ENCODE measurements around the gene PTX4. TPM values are rescaled to one million over a fixed set of nuclear protein-coding genes. Genes with fewer than 3 reads are reported as not detected.

The PTX4 gene
- total RNA-seq, 1 donor from 2014 or later: not detected

DNA sequence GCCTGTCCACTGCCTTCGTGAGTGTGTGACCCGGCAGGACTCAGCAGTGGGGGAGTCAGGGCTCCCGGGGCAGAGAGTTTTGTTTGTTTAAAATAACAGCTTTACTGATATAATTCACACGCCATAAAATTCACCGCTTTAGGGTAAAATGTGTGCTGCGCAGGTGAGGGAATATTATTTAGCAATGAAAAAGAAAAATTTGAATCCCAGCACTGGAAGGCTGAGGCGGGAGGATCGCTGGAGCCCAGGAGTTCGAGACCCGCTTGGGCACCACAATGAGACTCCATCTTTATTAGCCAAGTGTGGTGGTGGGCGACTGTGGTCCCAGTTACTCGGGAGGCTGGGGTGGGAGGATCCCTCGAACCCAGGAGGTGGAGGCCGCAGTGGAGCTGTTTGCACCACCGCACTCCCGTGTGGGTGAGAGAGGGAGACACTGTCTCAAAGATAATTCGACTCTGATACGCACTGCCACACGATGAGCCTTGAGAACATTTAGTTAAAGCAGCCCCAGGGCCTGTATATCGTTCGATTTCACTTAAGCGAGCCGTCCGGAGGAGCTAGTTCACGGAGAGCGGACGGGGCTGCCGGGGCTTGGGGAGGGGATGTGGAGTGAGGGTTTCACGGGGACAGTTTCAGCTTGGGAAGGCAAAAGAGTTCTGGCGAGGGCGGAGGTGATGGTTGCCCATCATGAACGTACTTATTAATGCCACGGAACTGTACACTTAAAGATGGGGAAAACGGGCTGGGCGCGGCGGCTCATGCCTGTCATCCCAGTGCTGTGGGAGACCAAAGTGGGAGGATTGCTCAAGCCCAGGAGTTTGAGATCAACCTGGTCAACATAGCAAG, 14.6 kb upstream of the PTX4 start:
- DNase-seq (ENCODE audit: low spot score): no peak
- intact Hi-C loops (cut with DNase I): no loop called here

GRCh38 chr16:1502092-1503004, 13.6 kb upstream of the PTX4 start:
- intact Hi-C loops (cut with DNase I): no loop called here
- no peak for DNase-seq (ENCODE audit: low spot score)

DNA sequence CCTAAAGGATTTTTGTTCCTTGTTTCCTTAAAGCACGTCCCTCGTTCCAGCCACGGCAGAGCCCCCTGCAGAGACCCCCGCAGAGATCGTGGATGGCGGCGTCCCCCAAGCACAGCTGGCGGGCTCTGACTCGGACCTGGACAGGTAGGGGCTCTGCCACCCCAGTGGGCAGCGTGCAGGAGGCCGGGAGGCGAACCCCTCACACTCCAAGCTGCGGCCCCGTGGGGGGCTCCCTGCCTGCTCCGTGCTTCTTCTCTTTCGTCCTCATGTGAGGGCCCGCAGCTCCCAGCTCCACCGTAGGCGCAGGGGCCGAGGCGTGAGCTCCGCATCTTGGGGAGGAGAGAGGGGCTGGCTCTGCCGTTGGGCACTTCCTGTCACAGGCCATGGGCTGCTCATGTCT, 12.9 kb upstream of the PTX4 start:
- DNase-seq (ENCODE audit: low spot score): no peak
- intact Hi-C loops (cut with DNase I): no loop called here

DNA sequence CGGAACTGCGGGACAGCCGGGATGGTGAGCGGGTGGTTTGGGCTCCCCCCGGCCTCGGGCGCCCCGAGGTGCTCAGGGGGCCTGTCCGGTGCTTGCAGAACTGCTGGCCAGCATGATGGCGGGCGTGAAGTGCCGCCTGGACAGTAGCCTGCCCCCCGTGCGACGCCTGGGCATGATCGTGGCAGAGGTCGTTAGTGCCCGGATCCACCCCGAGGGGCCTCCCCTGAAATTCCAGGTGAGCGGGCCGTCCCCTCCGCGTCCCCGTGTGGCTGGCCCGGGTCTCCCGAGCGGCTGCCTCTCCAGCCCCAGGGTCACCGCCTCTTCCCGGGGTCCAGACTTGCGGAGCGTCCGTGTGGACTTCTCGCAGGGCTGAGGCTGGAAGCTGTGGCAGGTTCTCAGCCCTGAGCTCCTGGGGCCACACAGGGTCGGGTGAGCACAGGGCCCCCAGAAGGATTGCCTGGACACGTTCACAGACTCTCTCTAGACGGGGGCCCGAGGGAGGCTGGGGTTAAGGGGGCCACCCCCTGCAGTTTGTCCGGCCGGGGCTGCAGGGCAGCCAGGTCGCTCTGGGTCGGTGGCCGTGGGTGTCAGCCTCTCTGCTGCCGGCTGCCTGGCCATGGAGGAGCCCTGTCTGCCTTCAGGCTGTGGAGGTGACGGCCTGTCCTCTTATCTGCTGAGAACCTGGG, 11.9 kb upstream of the PTX4 start:
- no peak for DNase-seq (ENCODE audit: low spot score)
- intact Hi-C loops (cut with DNase I): no loop called here

DNA sequence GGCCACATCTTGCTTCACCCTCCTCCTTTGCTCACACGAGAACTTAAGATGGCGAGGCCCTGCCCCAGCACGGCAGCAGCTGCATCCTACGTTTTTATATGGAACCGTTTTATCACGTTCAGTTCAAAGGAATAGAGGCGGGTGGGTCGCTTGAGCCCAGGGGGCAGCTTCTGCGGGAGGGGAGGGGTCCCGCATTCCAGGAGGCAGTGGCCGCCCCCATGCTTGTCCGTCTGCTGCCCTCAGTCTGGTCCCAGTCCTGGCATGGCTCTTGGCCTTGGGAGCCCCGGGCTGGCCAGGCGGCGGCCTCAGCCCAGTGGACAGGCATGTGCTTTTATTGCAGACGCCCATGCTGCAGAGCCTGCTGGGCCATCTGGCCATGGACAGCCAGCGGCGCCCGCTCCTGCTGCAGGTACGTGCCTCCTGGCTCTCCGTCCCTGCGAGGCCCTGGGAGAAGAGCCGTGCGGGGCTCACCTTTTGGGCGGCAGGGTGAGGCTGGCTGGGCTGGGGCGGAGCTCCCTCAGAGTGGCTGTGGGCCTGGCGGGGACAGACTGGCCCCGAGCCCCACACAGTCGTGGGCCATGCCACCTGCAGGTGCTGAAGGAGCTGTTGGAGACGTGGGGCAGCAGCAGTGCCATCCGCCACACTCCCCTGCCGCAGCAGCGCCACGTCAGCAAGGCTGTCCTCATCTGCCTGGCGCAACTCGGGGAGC, 11.2 kb upstream of the PTX4 start:
- DNase-seq (ENCODE audit: low spot score): no peak
- intact Hi-C loops (cut with DNase I): loop anchor here (5.0 to 10.0 kb wide), 2 partner anchors 67 to 115 kb away; partner anchors contain the start of genes CRAMP1 and IFT140

GRCh38 chr16:1498899-1499676, 10.3 kb upstream of the PTX4 start:
- intact Hi-C loops (cut with DNase I): loop anchor here (5.0 to 10.0 kb wide), 2 partner anchors 68 to 116 kb away; partner anchors contain the start of genes CRAMP1 and IFT140
- no peak for DNase-seq (ENCODE audit: low spot score)

DNA sequence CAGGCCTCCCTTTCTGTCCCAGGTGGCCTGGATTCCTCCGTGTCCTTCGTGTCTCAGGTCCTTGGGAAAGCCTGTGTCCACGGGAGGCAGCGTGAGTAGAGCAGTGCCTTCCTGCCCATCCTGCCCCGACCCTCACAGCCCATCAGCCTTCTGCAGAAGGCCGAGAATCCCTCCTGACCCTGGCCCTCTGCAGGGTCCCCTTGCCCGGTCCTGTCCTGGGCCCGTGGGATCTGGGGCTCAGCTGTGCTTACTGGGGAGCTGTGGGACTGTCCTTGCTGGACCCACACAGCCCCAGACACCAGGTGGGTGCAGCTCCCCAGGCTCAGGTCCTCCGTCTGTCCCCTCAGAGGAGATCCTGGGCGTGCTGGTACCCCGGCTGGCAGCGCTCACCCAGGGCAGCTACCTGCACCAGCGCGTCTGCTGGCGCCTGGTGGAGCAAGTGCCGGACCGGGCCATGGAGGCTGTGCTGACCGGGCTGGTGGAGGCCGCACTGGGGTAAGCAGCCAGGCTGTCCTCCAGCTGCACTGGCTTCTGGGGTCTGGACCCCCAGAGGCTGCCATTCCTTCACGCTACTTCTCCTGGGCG, 8.4 kb upstream of the PTX4 start:
- intact Hi-C loops (cut with DNase I): loop anchor here (5.0 to 10.0 kb wide), 2 partner anchors 70 to 118 kb away; partner anchors contain the start of genes CRAMP1 and IFT140

GRCh38 chr16:1496464-1496863, 7.7 kb upstream of the PTX4 start:
- intact Hi-C loops (cut with DNase I): loop anchor here (5.0 to 10.0 kb wide), 2 partner anchors 71 to 118 kb away; partner anchors contain the start of genes CRAMP1 and IFT140
- DNase-seq (ENCODE audit: low spot score): no peak

More for the DNA sequence above, 8.4 kb upstream of the PTX4 start:
- DNase-seq (ENCODE audit: low spot score): no peak

DNA sequence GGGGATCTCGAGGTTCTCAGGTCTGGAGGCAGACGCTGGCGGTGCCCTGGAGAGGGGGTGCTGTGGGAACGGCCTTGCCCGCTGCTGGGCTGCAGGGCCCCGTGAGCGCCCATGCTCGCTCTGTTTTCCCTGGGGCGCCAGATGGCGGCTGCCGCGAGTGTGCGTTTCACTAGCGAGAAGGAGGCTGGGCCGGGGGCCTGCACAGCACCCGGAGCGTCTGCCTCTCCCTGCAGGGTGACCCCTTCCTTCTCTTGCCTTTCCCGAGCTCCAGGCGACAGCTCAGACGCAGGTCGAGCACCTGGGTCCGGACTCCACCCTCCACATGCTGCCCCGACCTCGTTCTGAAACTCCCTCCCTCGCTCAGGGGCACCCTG, 7.1 kb upstream of the PTX4 start:
- DNase-seq (ENCODE audit: low spot score): no peak
- intact Hi-C loops (cut with DNase I): loop anchor here (5.0 to 10.0 kb wide), 2 partner anchors 71 to 119 kb away; partner anchors contain the start of genes CRAMP1 and IFT140

GRCh38 chr16:1495211-1495888, 6.6 kb upstream of the PTX4 start:
- intact Hi-C loops (cut with DNase I): loop anchor here (5.0 to 10.0 kb wide), 2 partner anchors 72 to 119 kb away; partner anchors contain the start of genes CRAMP1 and IFT140
- no peak for DNase-seq (ENCODE audit: low spot score)

DNA sequence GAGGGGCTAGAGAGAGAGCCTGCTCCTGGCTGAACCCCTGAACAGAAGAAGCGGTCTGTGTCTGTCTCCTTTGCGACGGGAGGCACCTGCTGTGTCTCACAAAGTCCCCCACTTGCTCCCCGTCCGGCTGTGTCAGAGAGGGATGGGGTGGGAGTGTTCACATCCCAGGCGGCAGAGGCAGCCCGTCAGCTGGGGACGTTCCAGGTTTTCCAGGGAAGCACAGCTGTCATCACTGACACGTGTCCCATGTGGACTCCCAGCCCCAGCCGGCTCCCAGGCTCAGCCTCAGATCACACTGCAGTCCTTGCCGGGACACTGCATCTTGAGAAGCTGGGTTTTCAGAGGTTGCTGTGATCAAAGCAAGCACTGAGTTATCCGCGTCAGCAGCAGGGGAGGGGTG, 6.0 kb upstream of the PTX4 start:
- DNase-seq (ENCODE audit: low spot score): no peak
- intact Hi-C loops (cut with DNase I): loop anchor here (1.0 to 10.0 kb wide), 4 partner anchors 37 to 120 kb away; partner anchors contain the start of genes CRAMP1, IFT140 and UQCC4

DNA sequence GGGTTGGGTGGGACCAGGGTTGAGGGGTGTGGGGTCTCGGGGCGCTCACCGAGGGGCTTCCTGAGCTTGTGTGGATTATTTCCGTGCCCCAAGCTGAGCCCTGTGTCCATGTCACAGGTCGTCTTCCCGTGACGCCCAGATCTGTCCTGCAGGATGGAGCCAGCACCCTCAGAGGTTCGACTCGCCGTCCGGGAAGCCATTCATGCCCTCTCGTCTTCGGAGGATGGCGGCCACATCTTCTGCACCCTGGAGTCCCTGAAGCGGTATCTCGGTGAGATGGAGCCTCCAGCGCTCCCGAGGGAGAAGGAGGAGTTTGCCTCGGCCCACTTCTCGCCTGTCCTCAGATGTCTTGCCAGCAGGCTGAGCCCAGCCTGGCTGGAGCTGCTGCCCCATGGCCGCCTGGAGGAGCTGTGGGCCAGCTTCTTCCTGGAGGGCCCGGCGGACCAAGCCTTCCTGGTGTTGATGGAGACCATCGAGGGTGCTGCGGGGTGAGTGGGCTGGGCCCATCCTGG, 5.4 kb upstream of the PTX4 start:
- no peak for DNase-seq (ENCODE audit: low spot score)
- intact Hi-C loops (cut with DNase I): loop anchor here (1.0 to 10.0 kb wide), 3 partner anchors 37 to 121 kb away; partner anchors contain the start of genes CRAMP1, IFT140 and UQCC4

GRCh38 chr16:1493746-1494094, 5.0 kb upstream of the PTX4 start:
- no peak for DNase-seq (ENCODE audit: low spot score)
- intact Hi-C loops (cut with DNase I): loop anchor here (1.0 to 10.0 kb wide), 3 partner anchors 38 to 121 kb away; partner anchors contain the start of genes CRAMP1, IFT140 and UQCC4

DNA sequence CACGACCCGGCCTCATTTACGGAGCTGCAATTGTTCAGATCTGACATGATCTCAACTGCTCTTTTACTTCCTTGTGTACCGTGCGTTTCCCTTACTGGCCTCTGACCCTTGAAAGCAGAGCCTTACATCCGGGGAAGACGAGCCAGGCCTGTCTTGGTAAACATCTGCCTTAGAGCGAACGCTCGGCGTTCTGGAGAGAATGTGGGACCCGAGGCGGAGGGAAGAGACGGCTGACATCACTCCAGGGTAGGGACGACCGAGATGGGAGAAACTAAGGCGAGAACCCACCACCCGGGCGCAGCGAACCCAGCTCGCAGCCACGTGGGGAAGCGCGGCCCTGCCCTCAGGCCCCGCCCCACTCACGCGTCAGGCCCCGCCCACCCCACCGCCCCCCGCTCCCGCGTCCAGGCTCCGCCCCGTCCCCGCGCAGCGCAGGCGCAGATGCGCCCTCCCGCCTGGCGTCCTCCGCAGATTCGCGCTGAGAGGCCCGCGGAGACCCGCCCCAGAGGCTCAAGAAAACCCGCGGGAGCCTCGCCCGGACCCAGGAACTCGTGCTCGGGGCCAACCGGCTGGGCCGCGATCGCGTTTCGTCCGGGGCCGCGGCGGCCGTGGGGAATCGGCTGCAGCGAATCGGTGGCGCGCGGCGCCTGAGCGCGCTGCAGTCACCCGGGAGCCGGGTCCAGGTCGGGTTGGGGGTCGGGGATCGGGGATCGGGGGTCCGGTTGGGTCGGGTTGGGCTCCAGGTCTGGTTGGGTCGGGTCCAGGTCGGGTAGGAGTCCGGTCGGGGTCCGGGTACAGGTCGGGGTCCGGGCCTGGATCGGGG, 4.4 kb upstream of the PTX4 start, which contains the start of gene TELO2:
Gene TELO2, plus strand, starts transcription at position 438 of the 823 bp plus-strand sequence. CDS start 922 bp downstream, outside the sequence.
- peak; percentile 94 for DNase-seq (ENCODE audit: low spot score)
- intact Hi-C loops (cut with DNase I): loop anchor here (5.0 to 10.0 kb wide), 2 partner anchors 71 to 122 kb away; partner anchors contain the start of genes CRAMP1, IFT140 and UQCC4

- DNase-seq (ENCODE audit: low spot score): no peak
- intact Hi-C loops (cut with DNase I): loop anchor here (5.0 to 10.0 kb wide), 2 partner anchors 70 to 122 kb away; partner anchors contain the start of genes CRAMP1, IFT140 and UQCC4
These were observed 3.6 kb upstream of the PTX4 start for GRCh38 chr16:1492082-1492922.

Data from cardiac septum (tissue), 1 donor.